Activated naive CD8-positive, alpha-beta T cell (primary cell): ENCODE data around the gene AMER3.

Experiments used
- H3K27ac Mint-ChIP-seq: one replicate; pipeline ENCODE4 v1.8.0; 2021; ENCODE audit warnings: mixed read lengths
- H3K27me3 Mint-ChIP-seq: one replicate; pipeline ENCODE4 v1.8.0; 2021; ENCODE audit warnings: mixed read lengths
- H3K36me3 Mint-ChIP-seq: one replicate; pipeline ENCODE4 v1.8.0; 2021; ENCODE audit warnings: mixed read lengths
- H3K4me1 Mint-ChIP-seq: one replicate; pipeline ENCODE4 v1.8.0; 2021; ENCODE audit warnings: low read depth, mixed read lengths
- H3K4me3 Mint-ChIP-seq: one replicate; pipeline ENCODE4 v1.8.0; 2021; ENCODE audit warnings: mild to moderate bottlenecking, mixed read lengths
- H3K9me3 Mint-ChIP-seq: one replicate; pipeline ENCODE4 v1.8.0; 2021; ENCODE audit warnings: low read depth, mixed read lengths

Gene AMER3

DNA sequence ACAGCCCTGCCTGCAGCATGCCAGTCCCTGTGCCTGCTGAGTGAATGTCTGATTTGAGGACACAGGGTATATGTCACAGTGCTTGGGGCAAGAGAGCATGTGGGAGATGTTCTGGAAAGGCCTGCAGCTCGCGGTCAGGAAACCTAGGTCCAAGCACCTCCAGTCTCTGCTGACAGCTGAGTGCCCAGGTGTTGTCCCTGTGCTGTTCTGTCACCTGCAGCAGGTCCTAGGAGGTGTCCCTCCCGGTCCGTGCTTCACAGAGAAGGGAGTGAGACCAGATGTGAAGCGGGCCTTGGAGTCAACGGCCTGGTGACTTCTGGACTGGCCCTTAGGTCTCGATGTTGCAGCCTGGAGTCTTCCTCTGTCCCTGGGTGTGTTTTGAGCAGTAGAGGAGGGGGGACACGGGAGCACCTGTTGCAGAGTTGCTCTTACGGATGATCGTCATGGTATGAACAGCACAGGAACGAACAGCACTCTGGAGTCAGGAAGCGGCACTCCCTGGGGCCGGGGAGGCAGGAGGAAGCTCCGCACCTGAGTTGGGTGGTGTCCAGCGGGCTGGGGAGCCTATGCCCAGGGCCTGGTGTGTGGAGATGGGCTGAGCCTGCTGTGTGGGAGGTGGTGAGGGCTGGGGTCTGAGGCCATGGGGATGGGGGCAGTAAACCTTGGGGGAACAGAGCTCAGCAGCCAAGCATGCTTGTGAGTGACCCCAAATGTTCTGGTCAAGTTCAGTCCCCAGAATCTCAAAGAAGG is 59.8 kb downstream of the AMER3 start:
- no peak overlapping the region for H3K4me3 Mint-ChIP-seq
- H3K27me3 Mint-ChIP-seq: peaks cover 2% of the 10 kb centered on the region
- H3K27ac Mint-ChIP-seq: no peak overlapping the region
- H3K36me3 Mint-ChIP-seq: no peaks in the 10 kb centered on the region
- no peaks in the 10 kb centered on the region for H3K9me3 Mint-ChIP-seq
- no peaks in the 10 kb centered on the region for H3K4me1 Mint-ChIP-seq
